ENCODE data around the gene SETD2. TPM values are rescaled to one million over a fixed set of nuclear protein-coding genes. Genes with fewer than 3 reads are reported as not detected.

SETD2 gene
- total and polyA plus RNA-seq, 9 of the 15 experiments (the other 6 are each of a cell fraction or from before 2014, with no cell fraction given) = 8.2 to 44.0 (median 33.6) TPM

DNA sequence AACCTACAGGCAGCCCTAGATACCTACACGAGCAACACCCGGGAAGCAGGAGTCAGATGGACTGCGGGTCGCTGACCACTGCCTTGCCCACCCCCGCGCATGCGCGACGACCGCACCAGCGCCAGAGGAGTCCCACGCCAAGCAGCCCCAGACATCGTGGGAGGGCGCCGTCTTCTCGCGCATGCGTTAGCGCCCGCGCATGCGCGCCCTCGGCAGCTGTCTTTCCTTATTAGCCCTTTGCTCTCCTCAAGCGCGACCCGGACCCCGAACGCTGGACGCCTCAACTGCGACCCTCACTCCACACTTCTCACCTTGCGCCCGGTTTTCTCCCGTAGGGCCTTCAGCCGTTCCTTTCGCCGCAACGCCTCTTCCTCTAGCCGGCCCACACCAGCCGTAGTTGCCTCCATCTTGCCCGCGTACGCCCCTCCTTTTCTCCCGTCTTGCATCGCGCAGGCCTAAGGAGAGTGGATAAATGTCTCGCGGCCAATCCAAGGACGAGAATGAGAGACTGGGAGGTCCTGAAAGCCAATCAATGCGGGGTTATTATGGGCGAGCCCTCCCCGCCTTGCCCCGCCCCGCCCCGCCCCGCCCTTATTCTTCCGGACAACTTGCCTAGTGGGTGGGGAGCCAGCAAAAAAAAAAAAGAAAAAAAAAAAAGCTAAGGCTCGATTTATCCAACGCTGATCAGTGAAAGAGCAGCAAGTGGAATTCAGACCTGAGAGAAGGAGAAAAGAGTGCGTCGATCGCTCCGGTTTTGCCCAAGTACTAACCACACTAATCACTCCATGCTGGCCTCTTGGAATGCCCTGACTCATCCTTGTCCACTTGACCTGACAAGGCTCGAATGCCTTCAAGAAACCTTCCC lies 187.4 kb downstream of the SETD2 start, which contains the start of gene CCDC12 (continued):
- TF ChIP-seq AFF4 (CRISPR knock-in tag; IDR thresholded peaks at IDR 0.05) = peak; percentile 32; the same call in 1 of the 2 replicates
- TF ChIP-seq ZNF583 (CRISPR knock-in tag; IDR thresholded peaks at IDR 0.05) = peak; percentile 69; the same call in 1 of the 2 replicates
- TF ChIP-seq PHB2 (IDR thresholded peaks at IDR 0.05; ENCODE audit: low read depth) = peak; percentile 67; the same call in 1 of the 2 replicates
- no peak for TF ChIP-seq TAF15 (IDR thresholded peaks at IDR 0.05; ENCODE audit: low read depth, low read length)
- peak; percentile 92 for TF ChIP-seq MAFG (tag; conservative IDR thresholded peaks at IDR 0.05)
- TF ChIP-seq, protein P1, sequence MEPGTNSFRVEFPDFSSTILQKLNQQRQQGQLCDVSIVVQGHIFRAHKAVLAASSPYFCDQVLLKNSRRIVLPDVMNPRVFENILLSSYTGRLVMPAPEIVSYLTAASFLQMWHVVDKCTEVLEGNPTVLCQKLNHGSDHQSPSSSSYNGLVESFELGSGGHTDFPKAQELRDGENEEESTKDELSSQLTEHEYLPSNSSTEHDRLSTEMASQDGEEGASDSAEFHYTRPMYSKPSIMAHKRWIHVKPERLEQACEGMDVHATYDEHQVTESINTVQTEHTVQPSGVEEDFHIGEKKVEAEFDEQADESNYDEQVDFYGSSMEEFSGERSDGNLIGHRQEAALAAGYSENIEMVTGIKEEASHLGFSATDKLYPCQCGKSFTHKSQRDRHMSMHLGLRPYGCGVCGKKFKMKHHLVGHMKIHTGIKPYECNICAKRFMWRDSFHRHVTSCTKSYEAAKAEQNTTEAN (CRISPR knock-in tag; IDR thresholded peaks at IDR 0.05) = peak; percentile 57; the same call in 1 of the 2 replicates
- TF ChIP-seq ZBTB26 (CRISPR knock-in tag; IDR thresholded peaks at IDR 0.05) = peak; percentile 85; the same call in 1 of the 2 replicates
- TF ChIP-seq ETS2 (tag; IDR thresholded peaks at IDR 0.05; ENCODE audit: borderline replicate concordance, poor library complexity, severe bottlenecking) = no peak
- TF ChIP-seq SIN3B (IDR thresholded peaks at IDR 0.05; ENCODE audit: low read depth) = no peak
- TF ChIP-seq ZNF24 (IDR thresholded peaks at IDR 0.05) = no peak
- TF ChIP-seq ZNF511 (CRISPR knock-in tag; IDR thresholded peaks at IDR 0.05) = peak; percentile 81; the same call in 1 of the 2 replicates
- TF ChIP-seq NCOA4 (IDR thresholded peaks at IDR 0.05; ENCODE audit: partially characterized antibody) = peak; percentile 97
- peak; percentile 62 for TF ChIP-seq SOX6 (IDR thresholded peaks at IDR 0.05)
- peak; percentile 75 for TF ChIP-seq BHLHE40 (IDR thresholded peaks at IDR 0.05; ENCODE audit: low read length)
- no peak for TF ChIP-seq NCOA6 (IDR thresholded peaks at IDR 0.05)
- TF ChIP-seq ZMIZ1 (IDR thresholded peaks at IDR 0.05; ENCODE audit: low read depth in 2 of 2, low read length in 2 of 2) = peak in 1 of 2 experiments; percentile 94; a peak in 2 of 4 replicates
